HCT116 (cell line): ENCODE data around the gene UGT1A9.

Source experiments
- CTCF ChIP-seq, 3 experiments: fragments of 200-600 bp in 1 of 3; sonication (generic) in 1 of 3; IDR thresholded peaks in 2 of 3; conservative IDR thresholded peaks in 1 of 3; 2 replicates each; pipeline ENCODE4 v1.5.1; 2012 to 2017; ENCODE audit warnings: low read depth in 2 of 3, low read length in 2 of 3, antibody characterized with exemption in 1 of 3, borderline replicate concordance in 1 of 3, control low read depth in 1 of 3, mild to moderate bottlenecking in 1 of 3, mixed read lengths in 1 of 3, mixed run types in 1 of 3, moderate library complexity in 1 of 3; ENCODE audit not compliant: insufficient read depth in 1 of 3
- SP1 ChIP-seq: IDR thresholded peaks from 2 replicates; pipeline ENCODE4 v1.6.1; 2012; ENCODE audit warnings: low read depth
- YY1 ChIP-seq: IDR thresholded peaks from 2 replicates; pipeline ENCODE4 v1.6.1; 2011; ENCODE audit warnings: low read length, low read depth, moderate library complexity, mild to moderate bottlenecking; ENCODE audit not compliant: insufficient replicate concordance; ENCODE audit errors: extremely low read depth

GRCh38 chr2:233821709-233822100 lies 150.0 kb downstream of the UGT1A9 start:
- TF ChIP-seq YY1 (no peak), SP1 (no peak), CTCF (IDR thresholded peaks at IDR 0.05 in 2 of 3, conservative IDR thresholded peaks at IDR 0.05 in 1 of 3; ENCODE audit: borderline replicate concordance in 1 of 3, insufficient read depth in 1 of 3, low read depth in 2 of 3, low read length in 2 of 3) (no peak)
